ENCODE measurements around the gene RAB8B.

DNA sequence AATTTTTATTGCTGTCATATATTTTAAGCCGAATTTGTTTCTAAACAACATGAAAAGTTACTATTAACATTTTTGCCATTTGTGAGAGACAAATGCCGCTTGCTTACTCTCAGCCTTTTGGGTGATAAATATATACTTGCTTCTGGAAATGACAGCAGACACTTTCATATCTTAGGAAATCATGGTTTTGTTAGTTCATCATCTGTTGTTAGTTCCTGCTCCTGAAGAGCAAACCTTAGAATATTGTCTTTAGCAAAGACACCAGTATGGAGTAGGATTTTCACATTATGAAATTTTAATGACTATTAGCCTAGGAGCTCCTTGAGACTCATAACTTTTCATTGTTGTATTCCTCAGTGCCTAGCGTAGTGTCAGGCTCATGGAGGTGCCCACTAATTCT is 36.0 kb downstream of the RAB8B start:
- TF ChIP-seq CTCF (IDR thresholded peaks at IDR 0.05) = no peak
- TF ChIP-seq POLR2A (IDR thresholded peaks at IDR 0.05) = no peak

All from testis (tissue), 2 donors.